Transverse colon (tissue), 4 donors: ENCODE results near the gene NABP1. TPM values are rescaled to one million over a fixed set of nuclear protein-coding genes. Genes with fewer than 3 reads are reported as not detected.

ENCODE experiments used
- DNase-seq: peaks from one replicate; pipeline ENCODE4 v3.0.0-alpha.2; 2019
- H3K27ac ChIP-seq, 4 donors: fragments of 200-600 bp; sonication (generic); 2 replicates each; pipeline ENCODE4 v1.5.1; 2016 to 2018; ENCODE audit warnings: inconsistent platforms in 4 of 4
- H3K27me3 ChIP-seq: fragments of 200-600 bp; sonication (generic); 2 replicates; pipeline ENCODE4 v1.5.1; 2017; ENCODE audit warnings: inconsistent platforms
- H3K36me3 ChIP-seq, 4 donors: fragments of 200-600 bp; sonication (generic); 2 replicates each; pipeline ENCODE4 v1.5.1; 2017 to 2019; ENCODE audit warnings: inconsistent platforms in 4 of 4
- H3K4me1 ChIP-seq, 4 donors: fragments of 200-600 bp; sonication (generic); 2 replicates each; pipeline ENCODE4 v1.5.1; 2017 to 2020; ENCODE audit warnings: inconsistent platforms in 4 of 4
- H3K4me3 ChIP-seq, 4 donors: fragments of 200-600 bp; sonication (generic); 1 replicate in 1 of 4; 2 replicates in 3 of 4; pipeline versions ENCODE4 v1.5.1 to v1.6.1; 2017 to 2019; ENCODE audit warnings: inconsistent platforms in 4 of 4
- H3K9me3 ChIP-seq, 2 donors: fragments of 200-600 bp; sonication (generic); 2 replicates each; pipeline ENCODE4 v1.5.1; 2017 to 2019; ENCODE audit warnings: inconsistent platforms in 2 of 2
- CTCF ChIP-seq, 5 experiments: fragments of 200-600 bp in 3 of 5; fragments of 450-650 bp in 2 of 5; sonication (generic) in 3 of 5; IDR thresholded peaks; 1 replicate in 2 of 5; 2 replicates in 3 of 5; pipeline ENCODE4 v1.5.1; 2016 to 2017; ENCODE audit warnings: antibody characterized with exemption in 5 of 5, inconsistent platforms in 3 of 5, mild to moderate bottlenecking in 2 of 5, moderate library complexity in 1 of 5
- EP300 ChIP-seq: sonication (generic); formaldehyde crosslinking; IDR thresholded peaks from one replicate; pipeline ENCODE4 v1.6.1; 2017; ENCODE audit warnings: antibody characterized with exemption, low read depth
- POLR2A ChIP-seq: fragments of 450-650 bp; IDR thresholded peaks from one replicate; pipeline ENCODE4 v1.6.1; 2016; ENCODE audit warnings: antibody characterized with exemption, mild to moderate bottlenecking, moderate library complexity
- POLR2AphosphoS5 ChIP-seq, 3 donors: sonication (generic); formaldehyde crosslinking; IDR thresholded peaks; one replicate each; pipeline ENCODE4 v1.6.1; 2016; ENCODE audit warnings: antibody characterized with exemption in 3 of 3
- WGBS, 2 donors: methylation state at CpG; one replicate each; pipeline ENCODE4 v1.1.5; 2018; ENCODE audit warnings: low coverage in 1 of 2; 5-methylcytosine and 5-hydroxymethylcytosine counted together
- in situ Hi-C, 4 donors: fragments of 200-750 bp; cut with MboI; loops; one replicate each; pipeline versions ENCODE4 v1.15.0 to v1.15.1; 2017; ENCODE audit warnings: low sequenced_read_pairs in 3 of 4, low pct_ligation_motif_present in 1 of 4, low pct_unique_long_range_greater_than_20kb in 1 of 4
- intact Hi-C: fragments of 100-400 bp; cut with DNase I; formaldehyde crosslinking; loops from one replicate; pipeline ENCODE4 v1.15.1; 2023; ENCODE audit warnings: low total_unique reads
- small RNA-seq, 4 donors: library from RNA; depleted of rRNA; stranded (forward); fragments of <200 nt; gene quantifications; one replicate each; pipeline ENCODE3, GENCODE V24; 2016
- total RNA-seq, 4 donors: library from RNA; depleted of rRNA; stranded (reverse); fragments of >200 nt; gene quantifications; one replicate each; pipeline ENCODE4 v1.1.0, GENCODE V29; 2016

NABP1 gene
- total RNA-seq, 4 donors from 2014 or later = 1.00 to 55.6 (median 33.0) TPM

GRCh38 chr2:191728750-191729624 lies 51.1 kb downstream of the NABP1 start:
- DNase-seq = no peak
- TF ChIP-seq POLR2A (no peak), CTCF (IDR thresholded peaks at IDR 0.05) (peak in 2 of 5 experiments; percentile 6 to 13)
- no peak overlapping the region for H3K4me3 ChIP-seq
- 40 to 47% methylated on average over 5 of the region's 5 CpGs for WGBS, 2 donors
- no peaks in the 10 kb centered on the region for H3K27me3 ChIP-seq
- H3K9me3 ChIP-seq = no peaks in the 10 kb centered on the region
- intact Hi-C loops (no loop called here), in situ Hi-C loops (no loop called here)
- no peak overlapping the region for H3K27ac ChIP-seq
- peaks cover 0 to 16% (median 4%) of the 10 kb centered on the region in 4 donors for H3K4me1 ChIP-seq
- H3K36me3 ChIP-seq = no peaks in the 10 kb centered on the region

DNA sequence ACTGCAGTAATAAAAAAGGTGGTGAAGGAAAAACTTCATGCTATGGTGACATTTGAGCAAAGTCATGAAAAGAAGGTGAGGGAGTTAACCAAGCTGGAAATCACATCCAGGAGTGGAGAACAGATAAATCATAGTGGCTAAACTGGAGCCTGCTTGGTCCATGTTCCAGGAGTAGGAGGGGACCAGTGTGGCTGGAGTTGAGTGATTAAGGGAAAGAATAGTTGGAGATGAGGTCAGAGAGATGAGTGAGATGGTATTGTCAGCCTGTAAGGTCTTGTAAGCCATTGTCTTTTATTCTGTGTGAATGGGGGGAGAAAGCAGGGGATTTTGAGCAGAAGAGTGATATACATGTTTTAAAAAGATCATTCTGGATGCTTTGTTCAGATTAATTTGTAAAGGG lies 52.3 kb downstream of the NABP1 start:
- H3K27ac ChIP-seq = no peak overlapping the region
- H3K9me3 ChIP-seq = no peaks in the 10 kb centered on the region
- intact Hi-C loops = no loop called here
- no peaks in the 10 kb centered on the region for H3K36me3 ChIP-seq
- DNase-seq = no peak
- peaks cover 0 to 16% (median 4%) of the 10 kb centered on the region in 4 donors for H3K4me1 ChIP-seq
- in situ Hi-C loops = no loop called here
- H3K27me3 ChIP-seq = no peaks in the 10 kb centered on the region
- TF ChIP-seq POLR2A = no peak
- no peak for TF ChIP-seq CTCF (IDR thresholded peaks at IDR 0.05)
- no peak for TF ChIP-seq POLR2AphosphoS5 (IDR thresholded peaks at IDR 0.05)
- TF ChIP-seq EP300 = no peak
- no peak overlapping the region for H3K4me3 ChIP-seq

Small RNAs within 50 kb of the gene (small RNA-seq; reads per million reads assigned to genes)
- gene RF02271 = 0 reads per million in 4 donors

Other genes starting within 250 kb of the NABP1 start
- gene CAVIN2, start 169.0 kb downstream of the NABP1 start, total RNA-seq = 10 to 100 TPM; 21.3 to 59.3 (median 25.0) TPM